Activated naive CD4-positive, alpha-beta T cell treated with Interleukin-2 at 50 U/mL for 16 hours (primary cell): Measurements from ENCODE around the gene COA8.

ENCODE experiments used
- DNase-seq: peaks from one replicate; pipeline ENCODE4 v3.0.0-alpha.2; 2020

The COA8 gene

GRCh38 chr14:103550451-103551337 lies 12.1 kb upstream of the COA8 start:
- DNase-seq, result no peak

GRCh38 chr14:103551338-103551762 lies 11.4 kb upstream of the COA8 start:
- no peak for DNase-seq

DNA sequence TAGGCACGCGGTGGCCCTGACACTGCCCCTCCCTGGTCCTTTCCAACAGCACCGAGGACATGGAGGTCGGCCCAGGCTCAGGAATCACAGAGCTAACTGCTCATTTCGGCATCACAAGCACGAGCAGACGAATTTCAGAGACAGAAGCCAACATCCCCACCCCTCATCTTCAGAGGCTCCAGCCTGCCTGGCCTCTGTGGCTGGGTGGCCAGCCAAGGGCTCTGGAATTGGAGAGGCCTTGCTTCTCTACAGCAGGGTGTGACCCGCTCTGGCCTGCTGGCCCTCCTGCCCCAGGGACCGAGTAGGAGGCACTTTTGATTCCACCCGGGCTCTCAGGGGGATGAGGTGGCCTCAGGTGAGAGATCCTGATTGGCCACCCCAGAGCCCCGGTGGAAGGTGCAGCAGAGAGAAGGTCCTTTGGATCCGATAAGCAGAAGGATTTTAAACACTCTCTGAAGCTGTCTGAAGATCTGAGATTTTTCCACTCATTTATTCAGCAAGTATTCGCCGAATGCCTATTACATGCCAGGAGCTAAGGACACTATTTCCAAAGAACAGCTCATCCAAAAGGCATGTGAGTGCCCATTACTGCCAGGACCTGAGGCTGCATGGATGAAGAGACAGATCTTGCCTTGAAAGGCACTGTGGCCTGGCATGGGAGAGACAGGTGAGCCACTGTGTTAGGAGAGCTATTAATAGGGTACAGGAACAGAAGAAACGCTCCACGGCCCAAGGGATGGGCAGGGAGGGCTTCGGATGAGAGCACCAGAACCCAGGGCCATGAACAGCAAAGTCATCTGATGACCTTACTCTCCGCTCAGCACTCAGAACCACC lies 10.5 kb upstream of the COA8 start:
- DNase-seq, result no peak

DNA sequence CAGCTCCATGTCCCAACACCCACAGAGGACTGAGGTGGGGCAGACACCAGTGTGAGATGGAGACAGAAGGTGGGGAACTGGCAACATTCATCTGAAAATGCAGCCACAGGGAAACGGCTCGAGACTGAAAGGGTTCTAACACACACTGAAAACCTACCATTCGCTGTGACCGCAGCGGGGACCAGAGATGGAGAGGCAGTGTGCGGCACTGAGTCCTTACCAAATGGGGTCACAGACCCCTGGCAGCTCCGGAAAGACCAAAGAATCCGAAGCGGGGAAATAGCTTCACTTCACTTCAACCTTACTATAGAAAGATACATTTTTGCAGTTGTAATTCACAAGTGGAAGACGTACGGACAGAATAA lies 9.9 kb upstream of the COA8 start:
- DNase-seq, result no peak

DNA sequence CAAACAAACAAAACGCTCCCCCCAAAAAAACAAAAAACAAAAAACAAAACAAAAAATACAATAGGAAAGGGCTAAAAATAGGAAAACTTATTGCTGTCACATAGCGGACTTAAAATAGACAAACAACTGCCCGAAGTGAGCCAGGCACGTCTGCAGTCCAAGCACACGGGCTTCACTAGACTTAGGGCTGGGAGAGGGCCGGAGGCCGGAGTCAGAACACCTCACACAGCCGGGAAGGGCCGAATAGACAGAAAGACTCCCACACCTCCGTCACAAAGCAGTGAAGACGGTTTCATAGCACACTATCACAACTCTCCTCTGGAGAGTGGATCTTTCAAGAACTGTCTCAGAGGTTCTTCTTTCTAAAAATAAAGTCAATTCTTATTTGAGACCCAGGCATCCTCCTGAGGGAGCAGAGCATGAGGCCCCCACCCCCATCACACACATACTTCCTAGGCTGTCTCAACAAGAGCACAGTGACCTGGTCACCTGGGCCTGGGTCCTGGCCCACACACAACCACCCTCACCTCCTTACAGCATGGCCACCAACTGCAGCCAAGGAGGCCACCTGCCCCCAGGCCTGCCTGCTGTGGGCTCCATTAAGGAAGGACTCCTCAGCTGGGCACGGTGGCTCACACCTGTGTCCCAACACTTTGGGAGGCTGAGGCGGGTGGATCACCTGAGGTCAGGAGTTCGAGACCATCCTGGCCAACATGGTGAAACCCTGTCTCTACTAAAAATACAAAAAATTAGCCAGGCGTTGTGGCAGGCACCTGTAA lies 7.0 kb upstream of the COA8 start:
- DNase-seq, result no peak

DNA sequence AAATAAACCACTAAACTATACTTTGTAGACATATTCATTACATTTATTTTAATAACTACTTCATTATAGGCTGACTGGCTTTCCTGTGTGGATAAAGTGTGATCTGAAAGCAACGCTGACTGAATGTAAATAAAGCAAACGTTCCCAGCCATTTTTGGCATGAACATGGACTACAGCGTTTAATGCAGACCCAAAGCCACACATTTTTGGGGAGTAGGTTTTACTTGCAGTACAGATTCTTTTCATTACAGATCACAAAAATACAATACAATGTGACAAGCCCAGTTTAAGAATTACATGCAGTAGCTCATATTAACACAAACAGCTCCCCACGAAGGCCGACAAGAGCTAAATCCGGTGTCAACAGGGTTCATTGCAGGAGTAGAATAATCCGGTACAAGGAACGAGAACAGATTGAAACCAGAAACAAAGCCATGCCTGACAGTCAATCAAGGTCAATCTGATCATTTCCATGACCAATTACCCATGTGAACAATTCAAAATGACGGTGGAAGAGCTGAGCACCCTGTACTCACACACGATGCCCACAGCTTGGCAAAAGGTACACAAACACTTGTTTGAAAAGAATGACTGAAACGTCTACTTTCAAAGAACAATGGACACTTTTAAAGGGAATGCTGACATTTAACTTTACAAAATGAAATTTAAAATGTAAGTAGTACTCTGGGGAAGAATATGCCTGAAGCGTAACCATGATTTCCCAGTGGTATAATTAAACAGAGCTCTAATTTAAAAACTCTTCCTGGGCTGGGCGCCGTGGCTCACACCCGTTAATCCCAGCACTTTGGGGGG lies 5.6 kb upstream of the COA8 start:
- DNase-seq, result no peak

GRCh38 chr14:103558071-103558882 lies 4.5 kb upstream of the COA8 start:
- DNase-seq, result no peak

DNA sequence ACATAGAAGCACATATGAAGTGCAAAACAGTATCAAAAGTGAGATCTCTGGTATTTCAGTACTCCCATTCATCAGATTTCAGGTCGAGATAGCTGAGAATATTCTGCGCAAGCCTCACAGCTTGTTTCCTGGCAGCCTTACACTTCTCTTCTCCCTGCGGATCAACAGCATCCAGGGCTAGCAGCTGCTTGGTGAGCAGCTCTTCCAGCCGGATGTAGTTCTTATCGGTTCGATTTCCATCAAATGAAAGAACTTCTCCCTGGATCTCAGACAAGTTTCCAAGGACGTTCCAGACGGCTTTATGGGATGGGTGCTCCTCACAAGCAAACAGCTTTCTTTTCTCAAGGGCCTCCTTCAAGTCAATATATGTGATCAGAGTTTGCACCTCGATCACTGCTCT lies 3.0 kb upstream of the COA8 start:
- no peak for DNase-seq

- no peak for DNase-seq
Observed at GRCh38 chr14:103560691-103561090, 2.1 kb upstream of the COA8 start.

DNA sequence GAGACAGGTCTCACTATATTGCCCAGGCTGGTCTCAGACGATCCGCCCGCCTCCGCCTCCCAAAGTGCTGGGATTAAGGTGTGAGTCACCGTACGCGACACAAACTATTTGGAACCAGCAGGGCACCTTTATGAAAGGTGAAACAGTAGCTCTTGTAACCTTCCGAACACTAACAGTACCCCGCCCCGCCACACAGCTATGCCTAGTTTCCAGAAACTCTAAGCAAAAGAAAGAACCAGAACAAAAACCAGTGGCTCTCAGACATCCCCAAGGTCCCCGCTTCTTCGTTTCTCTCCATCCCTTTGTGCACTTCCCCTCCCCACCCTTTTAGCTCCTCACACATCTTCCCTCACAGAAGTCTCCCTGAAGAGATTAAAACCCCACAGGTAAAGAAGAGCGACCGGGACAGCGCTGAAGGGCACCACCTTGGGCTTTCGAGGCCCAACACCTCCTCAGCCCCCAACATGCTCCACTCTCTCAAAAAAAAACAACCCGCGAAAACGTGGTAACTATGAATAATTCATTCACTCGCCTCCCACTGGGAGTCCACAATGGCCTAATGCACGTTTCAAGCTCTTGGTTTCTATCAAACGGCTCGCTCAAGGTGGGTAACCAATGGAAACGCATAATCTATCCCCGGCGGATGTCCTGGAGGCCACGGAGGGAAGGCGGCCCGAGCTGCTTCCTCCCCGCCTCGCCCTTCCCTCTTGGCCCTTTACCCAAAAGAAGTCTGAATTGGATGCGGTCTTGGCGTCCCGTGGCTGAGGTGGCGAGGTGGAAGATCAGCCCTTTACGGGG lies 1.2 kb upstream of the COA8 start:
- DNase-seq, result peak; percentile 45

GRCh38 chr14:103562179-103562428 lies 656 bp upstream of the COA8 start:
- no peak for DNase-seq

- no peak for DNase-seq
Observed at GRCh38 chr14:103563226-103563620, 463 bp downstream of the COA8 start.

DNA sequence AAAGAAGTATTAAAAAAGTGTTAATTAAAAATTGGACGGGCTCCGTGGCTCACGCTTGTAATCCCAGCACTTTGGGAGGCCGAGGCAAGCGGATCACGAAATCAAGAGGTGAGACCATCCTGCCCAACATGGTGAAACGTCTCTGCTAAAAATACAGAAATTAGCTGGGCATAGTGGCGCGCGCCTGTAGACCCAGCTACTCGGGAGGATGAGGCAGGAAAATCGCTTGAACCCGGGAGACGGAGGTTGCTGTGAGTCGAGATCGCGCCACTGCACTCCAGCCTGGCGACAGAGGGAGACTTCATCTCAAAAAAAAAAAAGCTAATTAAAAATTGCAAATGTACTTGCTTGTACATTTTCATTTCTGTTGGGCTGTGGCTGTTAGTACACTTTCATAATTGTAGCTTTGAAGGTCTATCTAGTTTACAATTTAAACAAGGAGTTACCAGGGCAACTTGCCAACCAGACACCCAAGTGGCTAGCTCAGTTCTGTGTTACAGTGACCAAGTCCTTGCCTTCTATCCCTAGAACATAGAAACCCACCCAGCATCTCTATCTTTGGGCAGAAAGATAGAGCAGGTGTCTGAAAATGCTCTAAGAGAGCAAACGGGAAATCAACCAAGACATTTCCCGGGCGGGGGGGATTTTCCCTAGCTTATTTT lies 1.2 kb downstream of the COA8 start:
- DNase-seq, result no peak

DNA sequence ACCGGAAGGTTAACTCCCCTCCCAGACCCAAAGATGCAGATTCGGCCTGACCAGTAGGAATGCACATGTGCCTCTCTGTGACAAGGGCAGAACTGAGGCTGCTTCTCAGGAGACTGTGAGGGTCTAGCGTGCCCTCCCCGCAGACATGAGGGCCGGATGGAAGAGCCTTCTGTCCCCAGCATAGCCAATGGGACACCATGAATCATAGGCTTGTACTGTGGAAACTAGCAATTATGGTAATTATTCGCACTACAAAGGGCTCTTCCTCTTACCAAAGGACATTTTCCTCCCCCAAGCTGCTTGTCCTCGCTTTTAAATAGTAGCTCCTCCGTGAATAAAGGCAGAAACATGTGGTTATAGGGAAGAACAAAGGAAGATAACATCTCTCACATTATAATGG lies 6.2 kb downstream of the COA8 start:
- no peak for DNase-seq

DNA sequence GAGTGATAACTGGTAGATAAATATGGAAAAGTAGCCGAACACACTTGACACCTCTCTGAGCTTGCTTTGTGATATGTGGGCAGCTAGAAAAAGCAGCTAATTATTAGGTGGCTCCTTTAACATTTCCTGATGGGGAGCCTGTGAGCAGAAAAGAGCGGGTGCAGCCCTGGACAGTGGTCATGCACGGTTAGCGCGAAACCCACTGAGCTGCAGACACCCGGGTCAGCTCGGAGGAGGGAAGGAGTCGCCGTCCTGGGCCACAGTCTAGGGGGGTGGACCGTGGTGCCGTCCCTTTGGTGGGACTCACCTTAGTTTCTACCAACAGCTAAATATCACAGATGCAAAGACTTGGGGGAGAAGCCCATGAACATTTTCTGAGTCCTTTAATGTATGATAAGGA lies 6.6 kb downstream of the COA8 start:
- no peak for DNase-seq

GRCh38 chr14:103574104-103574503 lies 11.3 kb downstream of the COA8 start:
- DNase-seq, result no peak

DNA sequence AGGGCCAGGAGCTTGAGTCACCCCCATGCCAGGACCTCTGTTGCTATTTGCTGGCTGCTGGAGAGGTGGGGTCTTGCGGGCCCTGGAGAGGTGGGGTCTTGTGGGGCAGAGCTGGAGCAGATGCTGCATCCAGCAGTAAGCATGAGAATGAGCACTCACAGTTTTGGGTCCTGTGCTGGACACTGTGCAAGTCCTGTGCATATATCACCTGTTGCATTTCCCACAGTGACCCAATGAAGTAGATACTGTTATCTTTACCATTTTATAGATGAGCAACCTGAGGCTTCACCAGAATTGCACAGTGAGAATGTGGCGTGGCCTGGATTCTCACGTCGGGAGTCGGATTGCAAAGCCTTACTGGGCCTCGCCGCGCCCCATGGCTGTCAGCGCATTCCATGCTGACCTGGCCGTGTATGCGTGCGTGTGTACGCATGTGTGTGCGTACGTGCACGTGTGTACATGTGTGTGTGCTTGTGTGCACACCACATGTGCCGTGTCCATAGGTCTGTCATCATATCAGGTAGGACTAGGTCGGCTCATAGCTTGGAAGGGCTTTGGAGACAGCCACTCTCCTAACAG lies 12.0 kb downstream of the COA8 start:
- DNase-seq, result no peak

DNA sequence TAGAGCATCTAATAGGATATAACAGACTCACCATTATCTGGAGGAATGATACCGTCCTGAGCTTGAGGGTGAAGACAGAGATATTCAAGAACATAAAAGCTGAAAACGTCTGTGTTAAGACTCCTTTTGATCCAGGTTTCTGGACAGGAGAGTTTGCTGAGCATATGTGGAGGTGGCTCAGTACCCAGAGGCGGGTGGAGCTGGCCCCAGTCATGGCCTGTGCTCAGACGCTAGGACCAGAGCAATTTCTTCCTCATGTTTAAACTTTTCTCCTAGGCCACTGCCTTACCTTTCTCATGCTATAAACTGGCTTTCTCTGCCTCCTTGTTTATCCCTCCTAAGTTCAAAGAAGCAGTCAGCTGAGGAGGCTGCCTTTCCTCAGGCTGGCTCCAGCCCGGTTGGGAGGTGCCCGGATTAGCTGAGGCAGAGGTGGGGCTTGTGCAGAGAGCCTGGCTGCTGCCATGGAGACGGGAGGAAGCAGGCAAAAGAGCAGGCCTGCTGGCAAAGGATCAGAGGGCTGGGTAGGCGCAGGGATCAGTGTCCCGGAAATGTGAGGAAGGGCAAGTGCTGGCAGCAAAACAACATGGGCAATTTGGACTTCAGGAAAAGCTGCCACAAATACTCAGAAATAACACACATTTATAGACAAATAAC lies 13.7 kb downstream of the COA8 start:
- DNase-seq, result no peak

DNA sequence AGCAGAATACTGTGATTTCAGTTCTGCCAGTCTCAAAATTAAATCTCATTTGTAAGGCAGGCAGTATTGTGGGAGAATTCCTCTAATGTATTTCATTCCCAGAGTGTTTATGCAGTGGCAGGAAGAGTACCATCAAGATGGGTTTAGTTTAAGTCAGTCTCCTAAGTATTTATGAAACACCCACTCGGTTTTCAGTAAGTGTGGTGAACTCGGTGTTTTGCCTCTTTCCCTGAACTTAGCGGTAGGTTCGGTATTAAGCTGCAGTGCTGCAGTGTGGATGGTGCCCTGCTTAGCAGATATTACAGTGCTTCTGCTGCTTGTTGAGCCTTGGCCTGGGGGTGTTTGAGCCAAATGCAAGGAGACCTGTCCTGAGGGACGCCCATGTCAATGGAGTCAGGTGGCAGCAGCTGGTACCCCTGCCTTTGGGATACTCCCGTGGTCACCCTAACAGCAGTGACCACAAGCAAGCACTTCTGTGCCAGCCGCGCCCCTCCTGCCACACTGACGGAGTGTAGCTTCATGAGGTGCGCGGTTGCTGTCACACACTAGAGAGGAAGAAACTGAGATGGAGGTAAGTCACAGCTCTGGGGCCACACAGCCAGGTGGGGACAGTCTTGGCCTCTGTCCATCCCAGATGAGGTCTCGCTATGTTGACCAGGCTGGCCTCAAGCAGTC lies 15.8 kb downstream of the COA8 start:
- no peak for DNase-seq
